GM12892 (cell line): ENCODE data around the gene CMPK1. TPM values are rescaled to one million over a fixed set of nuclear protein-coding genes. Genes with fewer than 3 reads are reported as not detected.
A peak's percentile ranks its signal among the peaks of the same experiment; 100 is the strongest.
"Not testable (repeated sequence)": the region's sequence is repeated elsewhere in the genome, so short reads cannot be mapped to it uniquely, and the experiment has no call there.

Source experiments
- DNase-seq: peaks from one replicate; pipeline ENCODE4 v3.0.0; 2011; ENCODE audit not compliant: insufficient read length
- FAIRE-seq: peaks from 2 replicates; lab custom pipeline; 2011; peaks lifted over from hg19 to GRCh38; lab: Jason Lieb, UNC
- POLR2A ChIP-seq: IDR thresholded peaks from 2 replicates; pipeline ENCODE4 v1.6.1; 2011; ENCODE audit warnings: low read depth, low read length, control low read depth
- POLR2AphosphoS5 ChIP-seq: IDR thresholded peaks from 2 replicates; pipeline ENCODE4 v1.6.1; 2011; ENCODE audit warnings: low read depth, low read length, control low read depth
- TAF1 ChIP-seq: IDR thresholded peaks from 2 replicates; pipeline ENCODE4 v1.6.1; 2011; ENCODE audit warnings: low read depth, mild to moderate bottlenecking, control low read depth, low read length, borderline replicate concordance
- polyA plus RNA-seq: library from polyadenylated mRNA; unstranded; fragments of >200 nt; gene quantifications from one replicate; pipeline ENCODE4 v1.2.1, GENCODE V29; 2012; ENCODE audit warnings: missing spikeins, inconsistent platforms; ENCODE audit not compliant: missing spikeins

The CMPK1 gene
- polyA plus RNA-seq, result 147 TPM

- TF ChIP-seq POLR2AphosphoS5 (peak; percentile 68; the same call in 1 of the 2 replicates), TAF1 (0 out of 2 replicates have a peak, but pooled peaks have one; percentile 27), POLR2A (peak; percentile 76)
- FAIRE-seq (peak; percentile 94), DNase-seq (peak; percentile 71)
These were observed at the start of gene CMPK1 for GRCh38 chr1:47333578-47333921. CMPK1 (plus strand) TSS chr1:47333790; CDS start chr1:47333946, 156 bp downstream.

- not testable (repeated sequence) for DNase-seq, FAIRE-seq
These were observed 45.5 kb upstream of the CMPK1 start for GRCh38 chr1:47288116-47288515.

GRCh38 chr1:47294863-47295262 lies 38.7 kb upstream of the CMPK1 start:
- DNase-seq, FAIRE-seq: not testable (repeated sequence)

- TF ChIP-seq POLR2A (no peak), TAF1 (no peak), POLR2AphosphoS5 (no peak)
- DNase-seq (no peak), FAIRE-seq (no peak)
These were observed 38.0 kb upstream of the CMPK1 start for GRCh38 chr1:47295579-47295978.

GRCh38 chr1:47298025-47298699 lies 35.4 kb upstream of the CMPK1 start:
- TF ChIP-seq POLR2AphosphoS5 (no peak), POLR2A (no peak)
- FAIRE-seq, result no peak
- DNase-seq, result no peak

GRCh38 chr1:47302472-47302871 lies 31.1 kb upstream of the CMPK1 start:
- FAIRE-seq, result no peak
- TF ChIP-seq POLR2A, result no peak
- no peak for DNase-seq

GRCh38 chr1:47309427-47309826 lies 24.2 kb upstream of the CMPK1 start:
- no peak for TF ChIP-seq POLR2AphosphoS5
- TF ChIP-seq POLR2A, result no peak
- TF ChIP-seq TAF1, result no peak
- no peak for DNase-seq
- no peak for FAIRE-seq

GRCh38 chr1:47313915-47314664 lies 19.5 kb upstream of the CMPK1 start, which contains the start of gene STIL:
STIL (minus strand) TSS chr1:47314147; CDS start chr1:47310319, 3,828 bp downstream.
- peak; percentile 83; the same call in 1 of the 2 replicates for TF ChIP-seq TAF1
- TF ChIP-seq POLR2AphosphoS5, result peak; percentile 70
- TF ChIP-seq POLR2A, result peak; percentile 79
- FAIRE-seq, result peak; percentile 96
- DNase-seq, result peak; percentile 91

- TF ChIP-seq POLR2A, result no peak
- no peak for TF ChIP-seq POLR2AphosphoS5
- no peak for TF ChIP-seq TAF1
- FAIRE-seq, result no peak
- no peak for DNase-seq
These were observed 15.7 kb upstream of the CMPK1 start for GRCh38 chr1:47317841-47318240.

- FAIRE-seq, DNase-seq: not testable (repeated sequence)
These were observed 13.6 kb upstream of the CMPK1 start for GRCh38 chr1:47319968-47320367.

- FAIRE-seq, result no peak
- no peak for TF ChIP-seq POLR2A
- TF ChIP-seq TAF1, result no peak
- no peak for TF ChIP-seq POLR2AphosphoS5
- no peak for DNase-seq
These were observed 10.0 kb upstream of the CMPK1 start for GRCh38 chr1:47323599-47324031.

GRCh38 chr1:47324682-47325081 lies 8.9 kb upstream of the CMPK1 start:
- DNase-seq (no peak), FAIRE-seq (no peak)
- no peak for TF ChIP-seq TAF1
- no peak for TF ChIP-seq POLR2A
- TF ChIP-seq POLR2AphosphoS5, result no peak
